Left lung (tissue), 10 donors: ENCODE results near the gene LGALS13. TPM values are rescaled to one million over a fixed set of nuclear protein-coding genes. Genes with fewer than 3 reads are reported as not detected.
A peak's percentile ranks its signal among the peaks of the same experiment; 100 is the strongest.

ENCODE experiments used
- ATAC-seq: fragments of 200-7000 bp; cut with Tn5 transposase; one replicate; pipeline ENCODE4 v1.9.1; 2020; ENCODE audit warnings: moderate library complexity
- DNase-seq, 4 donors: peaks; one replicate each; pipeline ENCODE4 v3.0.0-alpha.2; 2013 to 2020
- H3K27ac ChIP-seq, 2 donors: fragments of 200-600 bp; sonication (generic) in 1 of 2; one replicate each; pipeline versions ENCODE4 v1.5.0 to v1.8.0; 2020 to 2021
- H3K27me3 ChIP-seq, 2 donors: fragments of 200-600 bp; sonication (generic) in 1 of 2; one replicate each; pipeline versions ENCODE4 v1.5.0 to v1.8.0; 2020 to 2021
- H3K36me3 ChIP-seq, 2 donors: fragments of 200-600 bp; sonication (generic) in 1 of 2; one replicate each; pipeline versions ENCODE4 v1.5.0 to v1.8.0; 2020 to 2021
- H3K4me1 ChIP-seq, 2 donors: fragments of 200-600 bp; one replicate each; pipeline ENCODE4 v1.8.0; 2021
- H3K4me3 ChIP-seq, 2 donors: fragments of 200-600 bp; sonication (generic) in 1 of 2; one replicate each; pipeline versions ENCODE4 v1.5.0 to v1.8.0; 2020 to 2021; ENCODE audit warnings: mild to moderate bottlenecking in 1 of 2
- H3K9me3 ChIP-seq, 2 donors: fragments of 200-600 bp; sonication (generic) in 1 of 2; one replicate each; pipeline versions ENCODE4 v1.5.0 to v1.8.0; 2020 to 2021
- intact Hi-C, 2 donors: fragments of 100-400 bp; cut with DNase I; formaldehyde crosslinking; loops; one replicate each; pipeline versions ENCODE4 v1.11.2 to v1.14.2; 2022
- polyA plus RNA-seq, 6 donors: library from polyadenylated mRNA; unstranded; fragments of 120-200 nt; gene quantifications; one replicate each; pipeline ENCODE4 v1.2.1, GENCODE V29; 2013; ENCODE audit not compliant: insufficient read length in 6 of 6
- total RNA-seq, 2 donors: library from RNA; stranded (reverse); fragmentation: NEBNext Ultra II Directional; extraction: Animal tissue kit (Norgen Biotek cat#: 25700); gene quantifications; one replicate each; pipeline ENCODE4 v1.2.1, GENCODE V29; 2021
- TF ChIP-seq, protein P1 (sequence below), 2 donors: fragments of 200-600 bp; sonication (generic) in 1 of 2; IDR thresholded peaks; one replicate each; pipeline versions ENCODE4 v1.5.0 to v1.8.0; 2021; ENCODE audit warnings: antibody characterized with exemption in 2 of 2
- donor health status: DM: no; HTN: yes; CAD: no.
- donor health status: DM: no; HTN: no; CAD: no.

The LGALS13 gene
- total and polyA plus RNA-seq, 8 donors: not detected

DNA sequence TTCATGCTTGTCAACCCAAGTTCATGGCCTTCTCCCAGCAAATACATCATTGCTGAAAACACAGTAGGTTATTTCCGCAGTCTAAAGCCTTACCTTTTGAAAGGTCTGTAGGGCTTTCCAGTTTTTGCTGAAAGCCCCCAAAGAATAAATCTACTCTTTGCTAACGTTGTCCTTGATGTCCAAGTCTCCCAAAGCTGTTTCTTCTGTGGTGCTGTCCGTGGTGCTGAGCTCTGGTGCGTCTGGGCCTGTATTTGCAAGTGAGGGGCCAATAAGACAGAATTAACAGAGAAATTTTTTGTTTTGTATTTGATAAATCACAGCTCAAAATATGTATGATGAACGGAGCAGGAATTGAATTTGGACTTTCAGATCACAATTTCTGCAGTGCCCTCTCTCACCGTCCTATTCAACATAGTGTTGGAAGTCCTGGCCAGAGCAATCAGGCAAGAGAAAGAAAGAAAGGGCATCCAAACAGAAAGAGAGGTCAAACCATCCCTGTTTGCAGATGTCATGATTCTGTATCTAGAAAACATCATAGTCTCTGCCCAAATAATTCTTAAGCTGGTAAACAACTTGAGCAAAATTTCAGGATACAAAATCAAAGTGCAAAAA lies 43.6 kb downstream of the LGALS13 start:
- ATAC-seq: no peak
- Histone ChIP-seq H3K27ac (no peak overlapping the region), H3K27me3 (peaks cover 0 to 37% of the 10 kb centered on the region in 2 donors), H3K4me1 (no peaks in the 10 kb centered on the region), H3K9me3 (no peaks in the 10 kb centered on the region), H3K4me3 (no peak overlapping the region), H3K36me3 (no peaks in the 10 kb centered on the region)
- intact Hi-C loops: no loop called here
- TF ChIP-seq, protein P1, sequence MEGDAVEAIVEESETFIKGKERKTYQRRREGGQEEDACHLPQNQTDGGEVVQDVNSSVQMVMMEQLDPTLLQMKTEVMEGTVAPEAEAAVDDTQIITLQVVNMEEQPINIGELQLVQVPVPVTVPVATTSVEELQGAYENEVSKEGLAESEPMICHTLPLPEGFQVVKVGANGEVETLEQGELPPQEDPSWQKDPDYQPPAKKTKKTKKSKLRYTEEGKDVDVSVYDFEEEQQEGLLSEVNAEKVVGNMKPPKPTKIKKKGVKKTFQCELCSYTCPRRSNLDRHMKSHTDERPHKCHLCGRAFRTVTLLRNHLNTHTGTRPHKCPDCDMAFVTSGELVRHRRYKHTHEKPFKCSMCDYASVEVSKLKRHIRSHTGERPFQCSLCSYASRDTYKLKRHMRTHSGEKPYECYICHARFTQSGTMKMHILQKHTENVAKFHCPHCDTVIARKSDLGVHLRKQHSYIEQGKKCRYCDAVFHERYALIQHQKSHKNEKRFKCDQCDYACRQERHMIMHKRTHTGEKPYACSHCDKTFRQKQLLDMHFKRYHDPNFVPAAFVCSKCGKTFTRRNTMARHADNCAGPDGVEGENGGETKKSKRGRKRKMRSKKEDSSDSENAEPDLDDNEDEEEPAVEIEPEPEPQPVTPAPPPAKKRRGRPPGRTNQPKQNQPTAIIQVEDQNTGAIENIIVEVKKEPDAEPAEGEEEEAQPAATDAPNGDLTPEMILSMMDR (IDR thresholded peaks at IDR 0.05): no peak
- peak in 2 of 4 donors; percentile 9 to 18 for DNase-seq

DNA sequence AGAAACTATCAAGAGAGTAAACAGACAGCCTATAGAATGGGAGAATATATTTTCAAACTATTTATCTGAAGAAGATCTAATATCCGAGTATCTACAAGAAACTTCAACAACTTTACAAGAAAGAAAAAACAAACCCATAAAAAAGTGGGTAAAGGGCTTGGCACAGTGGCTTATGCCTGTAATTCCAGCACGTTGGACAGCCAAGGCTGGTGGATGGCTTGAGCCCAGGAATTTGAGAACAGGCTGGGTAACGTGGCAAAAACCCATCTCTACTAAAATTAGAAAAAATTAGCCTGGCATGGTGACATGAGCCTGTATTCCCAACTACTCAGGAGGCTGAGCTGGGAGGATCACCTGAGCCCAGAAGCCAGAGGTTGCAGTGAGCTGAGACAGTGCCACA lies 45.6 kb downstream of the LGALS13 start:
- intact Hi-C loops: no loop called here
- DNase-seq: no peak
- Histone ChIP-seq H3K27ac (no peak overlapping the region), H3K4me1 (no peaks in the 10 kb centered on the region), H3K9me3 (no peaks in the 10 kb centered on the region), H3K36me3 (no peaks in the 10 kb centered on the region), H3K4me3 (no peak overlapping the region), H3K27me3 (peaks cover 0 to 33% of the 10 kb centered on the region in 2 donors)
- no peak for ATAC-seq
- TF ChIP-seq, protein P1 (IDR thresholded peaks at IDR 0.05): no peak

- intact Hi-C loops: no loop called here
- TF ChIP-seq, protein P1 (IDR thresholded peaks at IDR 0.05): no peak
- ATAC-seq (no peak), DNase-seq (no peak)
- no peaks in the 10 kb centered on the region for H3K36me3 ChIP-seq
- H3K4me1 ChIP-seq: no peaks in the 10 kb centered on the region
- H3K4me3 ChIP-seq: no peak within 1 kb of the TSS
- no peaks in the 10 kb centered on the region for H3K9me3 ChIP-seq
- no peaks in the 10 kb centered on the region for H3K27me3 ChIP-seq
- H3K27ac ChIP-seq: no peak within 1 kb of the TSS
Measured at GRCh38 chr19:39655613-39656012, 53.3 kb downstream of the LGALS13 start, which contains the start of gene LGALS16. Gene LGALS16 (plus strand): TSS chr19:39655913. CDS start chr19:39655962, 49 bp downstream.

Other genes with a start within 250 kb of the LGALS13 start
- 10 to 100 TPM; 31.0 to 36.1 TPM for gene PAF1, start 211.4 kb upstream of the LGALS13 start, total RNA-seq
- 10 to 100 TPM; 57.5 to 70.4 (median 67.0) TPM for gene PAF1, start 211.4 kb upstream of the LGALS13 start, polyA plus RNA-seq
- 10 to 100 TPM; 29.7 to 32.7 TPM for gene MED29, start 211.1 kb upstream of the LGALS13 start, total RNA-seq
- 10 to 100 TPM; 28.7 to 43.4 (median 34.3) TPM for gene MED29, start 211.1 kb upstream of the LGALS13 start, polyA plus RNA-seq
- gene ZFP36, start 195.7 kb upstream of the LGALS13 start, total RNA-seq: 100 to 1,000 TPM; 165 to 172 TPM
- gene ZFP36, start 195.7 kb upstream of the LGALS13 start, polyA plus RNA-seq: 100 to 1,000 TPM in 2 of 6 donors, 10 to 100 TPM in 4; 25.4 to 295 (median 91.4) TPM
- gene PLEKHG2, start 189.9 kb upstream of the LGALS13 start, total RNA-seq: 10 to 100 TPM; 39.5 to 50.8 TPM
- 100 to 1,000 TPM in 3 of 6 donors, 10 to 100 TPM in 3; 80.0 to 118 (median 96.4) TPM for gene PLEKHG2, start 189.9 kb upstream of the LGALS13 start, polyA plus RNA-seq
- gene RPS16, start 166.6 kb upstream of the LGALS13 start, total RNA-seq: 1,000 to 10,000 TPM; 1,507 to 1,549 TPM
- gene RPS16, start 166.6 kb upstream of the LGALS13 start, polyA plus RNA-seq: 1,000 to 10,000 TPM; 1,386 to 1,755 (median 1,492) TPM
- 100 to 1,000 TPM in 1 of 2 donors, 10 to 100 TPM in 1; 93.6 to 102 TPM for gene SUPT5H, start 156.9 kb upstream of the LGALS13 start, total RNA-seq
- 100 to 1,000 TPM; 118 to 152 (median 140) TPM for gene SUPT5H, start 156.9 kb upstream of the LGALS13 start, polyA plus RNA-seq
- 10 to 100 TPM; 46.0 to 60.3 TPM for gene TIMM50, start 121.7 kb upstream of the LGALS13 start, total RNA-seq
- gene TIMM50, start 121.7 kb upstream of the LGALS13 start, polyA plus RNA-seq: 10 to 100 TPM; 59.0 to 76.0 (median 71.7) TPM
- gene DLL3, start 103.6 kb upstream of the LGALS13 start, total RNA-seq: under 1 TPM in 1 of 2 donors, not detected in 1; 0.12 TPM
- under 1 TPM; 0.13 to 0.80 (median 0.32) TPM for gene DLL3, start 103.6 kb upstream of the LGALS13 start, polyA plus RNA-seq
- not detected for gene SELENOV, start 87.4 kb upstream of the LGALS13 start, total RNA-seq
- under 1 TPM; 0.18 to 0.64 (median 0.34) TPM for gene SELENOV, start 87.4 kb upstream of the LGALS13 start, polyA plus RNA-seq
- 1 to 10 TPM; 2.0 to 3.0 TPM for gene EID2B, start 69.7 kb upstream of the LGALS13 start, total RNA-seq
- gene EID2B, start 69.7 kb upstream of the LGALS13 start, polyA plus RNA-seq: 1 to 10 TPM; 3.8 to 5.6 (median 4.8) TPM
- gene EID2, start 62.4 kb upstream of the LGALS13 start, total RNA-seq: 10 to 100 TPM; 16.6 to 16.8 TPM
- gene EID2, start 62.4 kb upstream of the LGALS13 start, polyA plus RNA-seq: 10 to 100 TPM; 12.7 to 18.3 (median 15.0) TPM
- gene LGALS16, start 53.4 kb downstream of the LGALS13 start, total RNA-seq: not detected
- gene LGALS16, start 53.4 kb downstream of the LGALS13 start, polyA plus RNA-seq: not detected
- gene LGALS14, start 102.0 kb downstream of the LGALS13 start, total RNA-seq: not detected
- under 1 TPM in 1 of 6 donors, not detected in 5; 0.31 TPM for gene LGALS14, start 102.0 kb downstream of the LGALS13 start, polyA plus RNA-seq
- gene CLC, start 135.5 kb downstream of the LGALS13 start, total RNA-seq: not detected
- 1 to 10 TPM; 1.3 to 2.8 (median 2.0) TPM for gene CLC, start 135.5 kb downstream of the LGALS13 start, polyA plus RNA-seq
- gene LEUTX, start 176.3 kb downstream of the LGALS13 start, total RNA-seq: not detected
- gene LEUTX, start 176.3 kb downstream of the LGALS13 start, polyA plus RNA-seq: not detected
- 10 to 100 TPM; 13.6 to 25.0 TPM for gene DYRK1B, start 231.6 kb downstream of the LGALS13 start, total RNA-seq
- gene DYRK1B, start 231.6 kb downstream of the LGALS13 start, polyA plus RNA-seq: 10 to 100 TPM; 22.1 to 32.4 (median 28.6) TPM
- 100 to 1,000 TPM in 1 of 2 donors, 10 to 100 TPM in 1; 82.5 to 153 TPM for gene FBL, start 243.9 kb downstream of the LGALS13 start, total RNA-seq
- gene FBL, start 243.9 kb downstream of the LGALS13 start, polyA plus RNA-seq: 100 to 1,000 TPM; 324 to 375 (median 357) TPM